Endothelial cell of umbilical vein (primary cell): ENCODE measurements around the gene NAP1L1. TPM values are rescaled to one million over a fixed set of nuclear protein-coding genes. Genes with fewer than 3 reads are reported as not detected.

ENCODE experiments used
- BruUV-seq: library from RNA; stranded (reverse); fragments of 400-500 nt; replicated peaks from 2 replicates; lab custom pipeline; 2021; lab: Mats Ljungman, UMichigan
- CTCF ChIA-PET: fragments of 300-600, 350-600 bp; sonication (Branson Sonifier 250); formaldehyde crosslinking; loops from one replicate; lab custom pipeline; 2021; ENCODE audit warnings: antibody characterized with exemption, inconsistent platforms; lab: Charles Lee
- POLR2A ChIA-PET: fragments of 300-600, 350-600 bp; sonication (Branson Sonifier 250); formaldehyde crosslinking; loops from one replicate; lab custom pipeline; 2021; ENCODE audit warnings: antibody characterized with exemption, inconsistent platforms; lab: Charles Lee
- DNase-seq: peaks from one replicate; pipeline ENCODE4 v3.0.0-alpha.2; 2011; ENCODE audit warnings: low read depth, low spot score
- FAIRE-seq: peaks from 2 replicates; lab custom pipeline; 2011; peaks lifted over from hg19 to GRCh38; lab: Jason Lieb, UNC
- H2AFZ ChIP-seq: 2 replicates; pipeline ENCODE4 v1.6.0; 2012; ENCODE audit warnings: low read depth, low read length, control low read depth, inconsistent platforms
- H3K27ac ChIP-seq: 2 replicates; pipeline ENCODE4 v1.5.1; 2011; ENCODE audit warnings: low read depth, mild to moderate bottlenecking, control low read depth, low read length, moderate library complexity; ENCODE audit not compliant: insufficient read depth
- H3K27me3 ChIP-seq, 2 experiments: 2 replicates each; pipeline versions ENCODE4 v1.6.0 to v1.6.1; 2011; ENCODE audit warnings: low read length in 2 of 2, mixed read lengths in 1 of 2; ENCODE audit not compliant: control insufficient read depth in 2 of 2, insufficient read depth in 2 of 2
- H3K36me3 ChIP-seq, 2 experiments: 2 replicates in 1 of 2; 3 replicates in 1 of 2; pipeline ENCODE4 v1.5.1; 2011; ENCODE audit warnings: low read length in 2 of 2, mild to moderate bottlenecking in 1 of 2, moderate library complexity in 1 of 2; ENCODE audit not compliant: control insufficient read depth in 2 of 2, insufficient read depth in 2 of 2; ENCODE audit errors: extremely low read depth in 1 of 2
- H3K4me1 ChIP-seq: 3 replicates; pipeline ENCODE4 v1.5.1; 2011; ENCODE audit warnings: mild to moderate bottlenecking, low read length; ENCODE audit not compliant: control insufficient read depth, insufficient read depth; ENCODE audit errors: extremely low read depth
- H3K4me2 ChIP-seq: 2 replicates; pipeline ENCODE4 v1.6.1; 2011; ENCODE audit warnings: low read length, control low read depth, mixed read lengths; ENCODE audit not compliant: insufficient read depth
- H3K4me3 ChIP-seq, 3 experiments: fragments of 200-600 bp in 1 of 3; sonication (generic), shearing (Covaris generic) in 1 of 3; replicated peaks in 1 of 3; 2 replicates each; pipeline ENCODE4 v1.5.1; 2011 to 2016; ENCODE audit warnings: control low read depth in 3 of 3, low read length in 3 of 3, mild to moderate bottlenecking in 2 of 3, inconsistent platforms in 1 of 3, low read depth in 1 of 3, moderate library complexity in 1 of 3; ENCODE audit not compliant: insufficient read depth in 1 of 3
- H3K79me2 ChIP-seq: 2 replicates; pipeline ENCODE4 v1.6.0; 2012; ENCODE audit warnings: low read length, inconsistent platforms; ENCODE audit not compliant: control insufficient read depth, insufficient read depth
- H3K9ac ChIP-seq: replicated peaks from 2 replicates; pipeline ENCODE3; 2011; ENCODE audit warnings: low read length, control low read depth; ENCODE audit not compliant: insufficient read depth; ENCODE audit errors: extremely low read depth
- H3K9me1 ChIP-seq: replicated peaks from 3 replicates; pipeline ENCODE4 v1.6.0; 2011; ENCODE audit warnings: mild to moderate bottlenecking, low read length; ENCODE audit not compliant: control insufficient read depth, insufficient read depth; ENCODE audit errors: extremely low read depth
- H3K9me3 ChIP-seq: replicated peaks from 2 replicates; pipeline ENCODE4 v1.5.1; 2012; ENCODE audit warnings: low read length, inconsistent platforms; ENCODE audit not compliant: control insufficient read depth, insufficient read depth
- H4K20me1 ChIP-seq: replicated peaks from 2 replicates; pipeline ENCODE3; 2011; ENCODE audit warnings: mild to moderate bottlenecking, low read length; ENCODE audit not compliant: control insufficient read depth, insufficient read depth; ENCODE audit errors: extremely low read depth
- EZH2 ChIP-seq: IDR thresholded peaks from 2 replicates; pipeline ENCODE4 v1.6.1; 2012; ENCODE audit warnings: borderline replicate concordance, low read depth, mild to moderate bottlenecking, moderate library complexity, low read length, inconsistent platforms; ENCODE audit not compliant: severe bottlenecking
- FOS ChIP-seq: IDR thresholded peaks from 2 replicates; pipeline ENCODE4 v1.6.1; 2011; ENCODE audit warnings: mild to moderate bottlenecking, low read length, moderate library complexity, borderline replicate concordance; ENCODE audit not compliant: insufficient read depth
- GATA2 ChIP-seq: IDR thresholded peaks from 2 replicates; pipeline ENCODE4 v1.7.0; 2011; ENCODE audit warnings: low read depth, mild to moderate bottlenecking, moderate library complexity, mixed read lengths, low read length; ENCODE audit not compliant: insufficient read length, insufficient read depth
- JUN ChIP-seq: IDR thresholded peaks from 2 replicates; pipeline ENCODE4 v1.6.1; 2011; ENCODE audit warnings: borderline replicate concordance, low read depth; ENCODE audit not compliant: insufficient read length, insufficient read depth
- MYC ChIP-seq: IDR thresholded peaks from one replicate; pipeline ENCODE4 v1.6.1; 2011; ENCODE audit warnings: mild to moderate bottlenecking, low read depth, low read length
- POLR2A ChIP-seq: IDR thresholded peaks from 2 replicates; pipeline ENCODE4 v1.6.1; 2012; ENCODE audit warnings: low read depth, mild to moderate bottlenecking, control low read depth, low read length
- POLR2AphosphoS5 ChIP-seq: IDR thresholded peaks from 2 replicates; pipeline ENCODE4 v1.6.1; 2012; ENCODE audit warnings: low read depth, mild to moderate bottlenecking, control low read depth, low read length, moderate library complexity; ENCODE audit not compliant: insufficient read depth
- dilution Hi-C: fragments of 300-500 bp; cut with MboI; formaldehyde crosslinking; loops from one replicate; pipeline ENCODE4 v1.15.0; 2019; ENCODE audit warnings: low sequenced_read_pairs; ENCODE audit not compliant: extremely low pct_ligation_motif_present
- intact Hi-C: fragments of 100-400 bp; cut with micrococcal nuclease; formaldehyde crosslinking; loops from one replicate; pipeline ENCODE4 v1.10.0; 2022
- polyA plus RNA-seq, 4 experiments: library from polyadenylated mRNA; depleted of rRNA in 3 of 4; stranded (reverse) in 3 of 4; unstranded in 1 of 4; fragments of >200 nt; gene quantifications; 2 replicates each; pipeline versions ENCODE4 v1.2.1 to v1.2.3, GENCODE V29; 2011 to 2012; ENCODE audit warnings: missing spikeins in 1 of 4
- total RNA-seq: library from RNA; stranded (reverse); gene quantifications from 2 replicates; pipeline ENCODE4 v1.2.3, GENCODE V29; 2021
- TF ChIP-seq, protein P1 (sequence below), 2 donors: IDR thresholded peaks; 1 replicate in 1 of 2; 2 replicates in 1 of 2; pipeline ENCODE4 v1.5.1; 2011; ENCODE audit warnings: low read length in 2 of 2, mild to moderate bottlenecking in 2 of 2, moderate library complexity in 2 of 2, control low read depth in 1 of 2, inconsistent platforms in 1 of 2, low read depth in 1 of 2; ENCODE audit not compliant: insufficient read depth in 1 of 2; ENCODE audit errors: extremely low read depth in 1 of 2
- TF ChIP-seq, protein P2 (sequence below): IDR thresholded peaks from 2 replicates; pipeline ENCODE4 v1.6.1; 2011; ENCODE audit not compliant: insufficient read depth, insufficient read length

NAP1L1 gene
- total and polyA plus RNA-seq, 2 donors (not counting 3 experiments of a cell fraction or from before 2014, with no cell fraction given): 127 to 649 TPM

DNA sequence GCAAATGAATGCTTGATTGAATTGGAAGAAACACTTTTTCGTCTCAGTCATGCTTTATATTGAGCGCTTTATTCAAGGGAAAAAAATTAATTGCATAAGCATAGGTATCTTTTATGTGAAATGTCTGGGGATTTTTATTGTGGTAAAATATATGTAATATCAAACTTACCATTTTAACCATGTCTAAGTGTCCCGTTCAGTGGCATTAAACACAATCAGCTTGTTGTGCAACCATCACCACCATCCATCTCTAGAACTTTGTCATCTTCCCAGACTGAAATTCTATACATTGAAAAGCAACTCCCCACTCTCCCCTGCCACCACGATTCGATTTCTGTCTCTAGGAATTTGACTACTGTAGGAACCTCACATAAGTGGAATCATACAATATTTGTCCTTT is 92.7 kb downstream of the NAP1L1 start:
- H3K4me2 ChIP-seq: no peak overlapping the region
- H2AFZ ChIP-seq: no peak overlapping the region
- H3K9me1 ChIP-seq: no peaks in the 10 kb centered on the region
- dilution Hi-C loops: no loop called here
- no peaks in the 10 kb centered on the region for H3K79me2 ChIP-seq
- no peaks in the 10 kb centered on the region for H3K36me3 ChIP-seq
- BruUV-seq: no TSS peak
- ChIA-PET CTCF (no interaction called here), POLR2A (no interaction called here)
- H4K20me1 ChIP-seq: no peaks in the 10 kb centered on the region
- no peak overlapping the region for H3K4me3 ChIP-seq
- no peaks in the 10 kb centered on the region for H3K9me3 ChIP-seq
- no peak overlapping the region for H3K27ac ChIP-seq
- no peak for TF ChIP-seq POLR2AphosphoS5
- TF ChIP-seq EZH2: no peak
- TF ChIP-seq JUN: no peak
- no peak for TF ChIP-seq MYC
- TF ChIP-seq POLR2A: no peak
- TF ChIP-seq FOS: no peak
- TF ChIP-seq, protein P1, sequence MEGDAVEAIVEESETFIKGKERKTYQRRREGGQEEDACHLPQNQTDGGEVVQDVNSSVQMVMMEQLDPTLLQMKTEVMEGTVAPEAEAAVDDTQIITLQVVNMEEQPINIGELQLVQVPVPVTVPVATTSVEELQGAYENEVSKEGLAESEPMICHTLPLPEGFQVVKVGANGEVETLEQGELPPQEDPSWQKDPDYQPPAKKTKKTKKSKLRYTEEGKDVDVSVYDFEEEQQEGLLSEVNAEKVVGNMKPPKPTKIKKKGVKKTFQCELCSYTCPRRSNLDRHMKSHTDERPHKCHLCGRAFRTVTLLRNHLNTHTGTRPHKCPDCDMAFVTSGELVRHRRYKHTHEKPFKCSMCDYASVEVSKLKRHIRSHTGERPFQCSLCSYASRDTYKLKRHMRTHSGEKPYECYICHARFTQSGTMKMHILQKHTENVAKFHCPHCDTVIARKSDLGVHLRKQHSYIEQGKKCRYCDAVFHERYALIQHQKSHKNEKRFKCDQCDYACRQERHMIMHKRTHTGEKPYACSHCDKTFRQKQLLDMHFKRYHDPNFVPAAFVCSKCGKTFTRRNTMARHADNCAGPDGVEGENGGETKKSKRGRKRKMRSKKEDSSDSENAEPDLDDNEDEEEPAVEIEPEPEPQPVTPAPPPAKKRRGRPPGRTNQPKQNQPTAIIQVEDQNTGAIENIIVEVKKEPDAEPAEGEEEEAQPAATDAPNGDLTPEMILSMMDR (IDR thresholded peaks at IDR 0.05; ENCODE audit: extremely low read depth in 1 of 2, insufficient read depth in 1 of 2, low read depth in 1 of 2, low read length in 2 of 2): no peak
- no peak for TF ChIP-seq GATA2
- TF ChIP-seq, protein P2, sequence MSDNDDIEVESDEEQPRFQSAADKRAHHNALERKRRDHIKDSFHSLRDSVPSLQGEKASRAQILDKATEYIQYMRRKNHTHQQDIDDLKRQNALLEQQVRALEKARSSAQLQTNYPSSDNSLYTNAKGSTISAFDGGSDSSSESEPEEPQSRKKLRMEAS: no peak
- DNase-seq (no peak), FAIRE-seq (peak; percentile 40)
- H3K27me3 ChIP-seq: no peaks in the 10 kb centered on the region
- H3K4me1 ChIP-seq: peaks cover 5% of the 10 kb centered on the region
- no peak overlapping the region for H3K9ac ChIP-seq
- intact Hi-C loops: no loop called here
